GM23248 (cell line): Measurements from ENCODE around the gene MTMR6.

ENCODE experiments used
- EZH2 ChIP-seq: fragments of 200-600 bp; sonication (generic); IDR thresholded peaks from 2 replicates; pipeline ENCODE4 v1.6.1; 2018; ENCODE audit warnings: antibody characterized with exemption, mild to moderate bottlenecking; ENCODE audit not compliant: insufficient read depth, poor library complexity, severe bottlenecking
- EZH2phosphoT487 ChIP-seq: fragments of 200-600 bp; sonication (generic); IDR thresholded peaks from 2 replicates; pipeline ENCODE4 v1.6.1; 2018; ENCODE audit warnings: antibody characterized with exemption, moderate library complexity, mild to moderate bottlenecking, low read depth; ENCODE audit not compliant: insufficient read depth

DNA sequence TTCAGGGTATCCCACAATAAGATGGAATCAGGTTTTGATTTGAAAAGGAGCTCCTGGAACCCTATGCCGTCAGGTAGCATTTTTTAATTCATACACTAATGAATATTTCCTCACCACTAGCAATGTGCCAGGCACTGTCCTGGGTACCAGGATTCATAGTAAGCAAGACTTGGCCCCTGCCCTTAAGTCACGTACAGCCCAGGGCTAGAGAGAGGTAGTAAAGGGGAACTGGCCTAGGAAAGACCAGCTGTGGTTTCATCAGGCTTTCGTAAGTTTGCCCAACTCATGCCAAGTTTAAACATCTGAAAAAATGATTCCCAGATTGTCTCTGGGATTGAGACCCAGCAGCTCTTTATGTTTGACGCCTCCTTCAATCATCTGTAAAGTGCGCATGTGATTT, 69.3 kb downstream of the MTMR6 start:
- no peak for TF ChIP-seq EZH2
- TF ChIP-seq EZH2phosphoT487: no peak
